ENCODE results near the gene MYCN.
"Not testable (repeated sequence)": the region's sequence is repeated elsewhere in the genome, so short reads cannot be mapped to it uniquely, and the experiment has no call there.

MYCN gene

GRCh38 chr2:15956751-15957736, 16.7 kb downstream of the MYCN start:
- in situ Hi-C loops (cut with MboI; ENCODE audit: low sequenced_read_pairs), result no loop called here

- in situ Hi-C loops (cut with MboI; ENCODE audit: low sequenced_read_pairs), result no loop called here
Observed at GRCh38 chr2:15957881-15958713, 17.7 kb downstream of the MYCN start.

- in situ Hi-C loops (cut with MboI; ENCODE audit: low sequenced_read_pairs), result no loop called here
Observed at GRCh38 chr2:15959331-15960153, 19.2 kb downstream of the MYCN start.

GRCh38 chr2:15960154-15960520, 19.8 kb downstream of the MYCN start:
- in situ Hi-C loops (cut with MboI; ENCODE audit: low sequenced_read_pairs), result not testable (repeated sequence)

- in situ Hi-C loops (cut with MboI; ENCODE audit: low sequenced_read_pairs), result not testable (repeated sequence)
Observed at GRCh38 chr2:15963109-15963976, 23.0 kb downstream of the MYCN start.

GRCh38 chr2:15963977-15964670, 23.8 kb downstream of the MYCN start:
- in situ Hi-C loops (cut with MboI; ENCODE audit: low sequenced_read_pairs), result no loop called here

GRCh38 chr2:15964936-15965563, 24.7 kb downstream of the MYCN start:
- in situ Hi-C loops (cut with MboI; ENCODE audit: low sequenced_read_pairs), result no loop called here

- in situ Hi-C loops (cut with MboI; ENCODE audit: low sequenced_read_pairs), result no loop called here
Observed at GRCh38 chr2:15965564-15966019, 25.2 kb downstream of the MYCN start.

- in situ Hi-C loops (cut with MboI; ENCODE audit: low sequenced_read_pairs), result no loop called here
Observed at GRCh38 chr2:15967415-15968279, 27.3 kb downstream of the MYCN start.

- in situ Hi-C loops (cut with MboI; ENCODE audit: low sequenced_read_pairs), result no loop called here
Observed at GRCh38 chr2:15968280-15969178, 28.2 kb downstream of the MYCN start.

GRCh38 chr2:15969214-15969613, 28.9 kb downstream of the MYCN start:
- in situ Hi-C loops (cut with MboI; ENCODE audit: low sequenced_read_pairs), result no loop called here

GRCh38 chr2:15970701-15971100, 30.4 kb downstream of the MYCN start:
- in situ Hi-C loops (cut with MboI; ENCODE audit: low sequenced_read_pairs), result no loop called here

GRCh38 chr2:15971351-15971750, 31.0 kb downstream of the MYCN start:
- in situ Hi-C loops (cut with MboI; ENCODE audit: low sequenced_read_pairs), result no loop called here

- in situ Hi-C loops (cut with MboI; ENCODE audit: low sequenced_read_pairs), result no loop called here
Observed at GRCh38 chr2:15971831-15972522, 31.6 kb downstream of the MYCN start.

- in situ Hi-C loops (cut with MboI; ENCODE audit: low sequenced_read_pairs), result no loop called here
Observed at GRCh38 chr2:15973481-15974401, 33.4 kb downstream of the MYCN start.
